ENCODE data around the gene HACL1.
A peak's percentile ranks its signal among the peaks of the same experiment; 100 is the strongest.

HACL1 gene

GRCh38 chr3:15581471-15582394, 19.6 kb downstream of the HACL1 start:
- H3K4me3 ChIP-seq (ENCODE audit: control insufficient read depth in 1 of 7, extremely low read depth in 1 of 7, insufficient read depth in 4 of 7, low read depth in 2 of 7, low read length in 6 of 7): no peak overlapping the region
- H3K27me3 ChIP-seq (replicated peaks in 2 of 5; ENCODE audit: control insufficient read depth in 4 of 5, insufficient read depth in 5 of 5, low read length in 4 of 5): no peaks in the 10 kb centered on the region
- CTCF ChIA-PET: no interaction called here
- H3K9me3 ChIP-seq (ENCODE audit: control extremely low read depth in 1 of 5, control insufficient read depth in 4 of 5, insufficient read depth in 2 of 5, low read depth in 1 of 5, low read length in 4 of 5): no peaks in the 10 kb centered on the region
- no peak for DNase-seq
- H3K36me3 ChIP-seq (ENCODE audit: control insufficient read depth in 4 of 4, insufficient read depth in 4 of 4, low read length in 3 of 4): peaks cover 18 to 52% (median 29%) of the 10 kb centered on the region in 4 experiments
- 93% methylated on average over 2 of the region's 3 CpGs for WGBS (ENCODE audit: insufficient coverage)
- peaks cover 0 to 11% (median 5%) of the 10 kb centered on the region in 4 experiments for H3K4me1 ChIP-seq (ENCODE audit: control extremely low read depth in 1 of 4, control insufficient read depth in 4 of 4, insufficient read depth in 4 of 4, low read length in 3 of 4)
- POLR2A ChIA-PET: no interaction called here
- no peak overlapping the region for H3K27ac ChIP-seq (ENCODE audit: insufficient read depth in 1 of 2, low read depth in 1 of 2, low read length in 2 of 2, poor library complexity in 1 of 2, severe bottlenecking in 2 of 2)

GRCh38 chr3:15579051-15579450, 22.3 kb downstream of the HACL1 start:
- DNase-seq: no peak
- H3K4me1 ChIP-seq (ENCODE audit: control extremely low read depth in 1 of 4, control insufficient read depth in 4 of 4, insufficient read depth in 4 of 4, low read length in 3 of 4): peaks cover 0 to 20% (median 12%) of the 10 kb centered on the region in 4 experiments
- CTCF ChIA-PET: interaction anchor here (2.3 kb wide), 1 partner anchor 14 kb away, joined by 5 read pairs; no protein-coding TSS in a partner anchor
- no peaks in the 10 kb centered on the region for H3K27me3 ChIP-seq (replicated peaks in 2 of 5; ENCODE audit: control insufficient read depth in 4 of 5, insufficient read depth in 5 of 5, low read length in 4 of 5)
- peaks cover 16 to 35% (median 26%) of the 10 kb centered on the region in 4 experiments for H3K36me3 ChIP-seq (ENCODE audit: control insufficient read depth in 4 of 4, insufficient read depth in 4 of 4, low read length in 3 of 4)
- H3K27ac ChIP-seq (ENCODE audit: insufficient read depth in 1 of 2, low read depth in 1 of 2, low read length in 2 of 2, poor library complexity in 1 of 2, severe bottlenecking in 2 of 2): no peak overlapping the region
- no peaks in the 10 kb centered on the region for H3K9me3 ChIP-seq (ENCODE audit: control extremely low read depth in 1 of 5, control insufficient read depth in 4 of 5, insufficient read depth in 2 of 5, low read depth in 1 of 5, low read length in 4 of 5)
- WGBS (ENCODE audit: insufficient coverage): no CpG with 5 or more reads among the region's 2 CpGs
- POLR2A ChIA-PET: no interaction called here
- H3K4me3 ChIP-seq (ENCODE audit: control insufficient read depth in 1 of 7, extremely low read depth in 1 of 7, insufficient read depth in 4 of 7, low read depth in 2 of 7, low read length in 6 of 7): no peak overlapping the region

- no peaks in the 10 kb centered on the region for H3K27me3 ChIP-seq (replicated peaks in 2 of 5; ENCODE audit: control insufficient read depth in 4 of 5, insufficient read depth in 5 of 5, low read length in 4 of 5)
- H3K27ac ChIP-seq (ENCODE audit: insufficient read depth in 1 of 2, low read depth in 1 of 2, low read length in 2 of 2, poor library complexity in 1 of 2, severe bottlenecking in 2 of 2): peak overlapping the region in 1 of 2 experiments; percentile 47
- H3K36me3 ChIP-seq (ENCODE audit: control insufficient read depth in 4 of 4, insufficient read depth in 4 of 4, low read length in 3 of 4): peaks cover 16 to 38% (median 30%) of the 10 kb centered on the region in 4 experiments
- H3K9me3 ChIP-seq (ENCODE audit: control extremely low read depth in 1 of 5, control insufficient read depth in 4 of 5, insufficient read depth in 2 of 5, low read depth in 1 of 5, low read length in 4 of 5): no peaks in the 10 kb centered on the region
- ChIA-PET CTCF (interaction anchor here (2.3 kb wide), 1 partner anchor 13 kb away, joined by 5 read pairs; no protein-coding TSS in a partner anchor), POLR2A (interaction anchor here (0.6 kb wide), 1 partner anchor 263 kb away, joined by 3 read pairs; no protein-coding TSS in a partner anchor)
- WGBS (ENCODE audit: insufficient coverage): 41% methylated on average over 2 of the region's 3 CpGs
- H3K4me1 ChIP-seq (ENCODE audit: control extremely low read depth in 1 of 4, control insufficient read depth in 4 of 4, insufficient read depth in 4 of 4, low read length in 3 of 4): peaks cover 0 to 20% (median 12%) of the 10 kb centered on the region in 4 experiments
- no peak for DNase-seq
- H3K4me3 ChIP-seq (ENCODE audit: control insufficient read depth in 1 of 7, extremely low read depth in 1 of 7, insufficient read depth in 4 of 7, low read depth in 2 of 7, low read length in 6 of 7): no peak overlapping the region
Measured at GRCh38 chr3:15578289-15578867, 23.0 kb downstream of the HACL1 start.

- ChIA-PET CTCF (no interaction called here), POLR2A (no interaction called here)
- Histone ChIP-seq H3K27me3 (replicated peaks in 2 of 5; ENCODE audit: control insufficient read depth in 4 of 5, insufficient read depth in 5 of 5, low read length in 4 of 5) (no peaks in the 10 kb centered on the region), H3K9me3 (ENCODE audit: control extremely low read depth in 1 of 5, control insufficient read depth in 4 of 5, insufficient read depth in 2 of 5, low read depth in 1 of 5, low read length in 4 of 5) (no peaks in the 10 kb centered on the region), H3K4me1 (ENCODE audit: control extremely low read depth in 1 of 4, control insufficient read depth in 4 of 4, insufficient read depth in 4 of 4, low read length in 3 of 4) (peaks cover 0 to 23% (median 12%) of the 10 kb centered on the region in 4 experiments), H3K27ac (ENCODE audit: insufficient read depth in 1 of 2, low read depth in 1 of 2, low read length in 2 of 2, poor library complexity in 1 of 2, severe bottlenecking in 2 of 2) (peak overlapping the region in 1 of 2 experiments; percentile 25), H3K4me3 (ENCODE audit: control insufficient read depth in 1 of 7, extremely low read depth in 1 of 7, insufficient read depth in 4 of 7, low read depth in 2 of 7, low read length in 6 of 7) (no peak overlapping the region), H3K36me3 (ENCODE audit: control insufficient read depth in 4 of 4, insufficient read depth in 4 of 4, low read length in 3 of 4) (peaks cover 16 to 33% (median 25%) of the 10 kb centered on the region in 4 experiments)
- no CpG with 5 or more reads among the region's 3 CpGs for WGBS (ENCODE audit: insufficient coverage)
- DNase-seq: peak in 2 of 3 donors; percentile 27 to 46
Measured at GRCh38 chr3:15576475-15576874, 24.9 kb downstream of the HACL1 start.

GRCh38 chr3:15575446-15575845, 25.9 kb downstream of the HACL1 start:
- no peaks in the 10 kb centered on the region for H3K9me3 ChIP-seq (ENCODE audit: control extremely low read depth in 1 of 5, control insufficient read depth in 4 of 5, insufficient read depth in 2 of 5, low read depth in 1 of 5, low read length in 4 of 5)

GRCh38 chr3:15572138-15572537, 29.2 kb downstream of the HACL1 start:
- peaks cover 0 to 16% (median 8%) of the 10 kb centered on the region in 4 experiments for H3K4me1 ChIP-seq (ENCODE audit: control extremely low read depth in 1 of 4, control insufficient read depth in 4 of 4, insufficient read depth in 4 of 4, low read length in 3 of 4)
- DNase-seq: no peak
- H3K4me3 ChIP-seq (ENCODE audit: control insufficient read depth in 1 of 7, extremely low read depth in 1 of 7, insufficient read depth in 4 of 7, low read depth in 2 of 7, low read length in 6 of 7): no peak overlapping the region
- CTCF ChIA-PET: no interaction called here
- POLR2A ChIA-PET: no interaction called here
- no peak overlapping the region for H3K27ac ChIP-seq (ENCODE audit: insufficient read depth in 1 of 2, low read depth in 1 of 2, low read length in 2 of 2, poor library complexity in 1 of 2, severe bottlenecking in 2 of 2)
- H3K36me3 ChIP-seq (ENCODE audit: control insufficient read depth in 4 of 4, insufficient read depth in 4 of 4, low read length in 3 of 4): peaks cover 14 to 43% (median 27%) of the 10 kb centered on the region in 4 experiments
- no CpG with 5 or more reads among the region's 4 CpGs for WGBS (ENCODE audit: insufficient coverage)
- no peaks in the 10 kb centered on the region for H3K9me3 ChIP-seq (ENCODE audit: control extremely low read depth in 1 of 5, control insufficient read depth in 4 of 5, insufficient read depth in 2 of 5, low read depth in 1 of 5, low read length in 4 of 5)
- no peaks in the 10 kb centered on the region for H3K27me3 ChIP-seq (replicated peaks in 2 of 5; ENCODE audit: control insufficient read depth in 4 of 5, insufficient read depth in 5 of 5, low read length in 4 of 5)

More at GRCh38 chr3:15575446-15575845, 25.9 kb downstream of the HACL1 start:
- DNase-seq: no peak
- Histone ChIP-seq H3K4me1 (ENCODE audit: control extremely low read depth in 1 of 4, control insufficient read depth in 4 of 4, insufficient read depth in 4 of 4, low read length in 3 of 4) (peaks cover 0 to 23% (median 12%) of the 10 kb centered on the region in 4 experiments), H3K27me3 (replicated peaks in 2 of 5; ENCODE audit: control insufficient read depth in 4 of 5, insufficient read depth in 5 of 5, low read length in 4 of 5) (no peaks in the 10 kb centered on the region), H3K36me3 (ENCODE audit: control insufficient read depth in 4 of 4, insufficient read depth in 4 of 4, low read length in 3 of 4) (peaks cover 13 to 37% (median 27%) of the 10 kb centered on the region in 4 experiments), H3K4me3 (ENCODE audit: control insufficient read depth in 1 of 7, extremely low read depth in 1 of 7, insufficient read depth in 4 of 7, low read depth in 2 of 7, low read length in 6 of 7) (no peak overlapping the region), H3K27ac (ENCODE audit: insufficient read depth in 1 of 2, low read depth in 1 of 2, low read length in 2 of 2, poor library complexity in 1 of 2, severe bottlenecking in 2 of 2) (peak overlapping the region in 1 of 2 experiments; percentile 25)
- CTCF ChIA-PET: interaction anchor here (2.2 kb wide), 1 partner anchor 19 kb away, joined by 6 read pairs; no protein-coding TSS in a partner anchor
- POLR2A ChIA-PET: no interaction called here
- WGBS (ENCODE audit: insufficient coverage): 96% methylated on average over 3 of the region's 5 CpGs
